GM18498 (cell line): ENCODE data around the gene C4orf50.
"Not testable (repeated sequence)": the region's sequence is repeated elsewhere in the genome, so short reads cannot be mapped to it uniquely, and the experiment has no call there.

Experiments used
- ATAC-seq: cut with Tn5 transposase; IDR thresholded peaks from one replicate; pipeline ENCODE4 v1.9.1; 2021; ENCODE audit warnings: mild to moderate bottlenecking, moderate library complexity; ENCODE audit not compliant: unreplicated experiment

The C4orf50 gene

GRCh38 chr4:5995901-5996623 lies 22.2 kb downstream of the C4orf50 start:
- no peak for ATAC-seq

- no peak for ATAC-seq
Observed at GRCh38 chr4:5993876-5994811, 24.1 kb downstream of the C4orf50 start.

- ATAC-seq, result not testable (repeated sequence)
Observed at GRCh38 chr4:5993346-5993745, 24.9 kb downstream of the C4orf50 start.

GRCh38 chr4:5992828-5993321 lies 25.4 kb downstream of the C4orf50 start:
- ATAC-seq, result no peak

- ATAC-seq, result no peak
Observed at GRCh38 chr4:5992171-5992827, 25.9 kb downstream of the C4orf50 start.

GRCh38 chr4:5991405-5991804 lies 26.8 kb downstream of the C4orf50 start:
- ATAC-seq, result no peak

GRCh38 chr4:5990446-5991160 lies 27.6 kb downstream of the C4orf50 start:
- ATAC-seq, result no peak

GRCh38 chr4:5989236-5990225 lies 28.7 kb downstream of the C4orf50 start:
- no peak for ATAC-seq

- ATAC-seq, result no peak
Observed at GRCh38 chr4:5988086-5988845, 30.0 kb downstream of the C4orf50 start.

- ATAC-seq, result no peak
Observed at GRCh38 chr4:5984843-5985242, 33.4 kb downstream of the C4orf50 start.

GRCh38 chr4:5982156-5982973 lies 35.9 kb downstream of the C4orf50 start:
- no peak for ATAC-seq

GRCh38 chr4:5980436-5981155 lies 37.6 kb downstream of the C4orf50 start:
- no peak for ATAC-seq

GRCh38 chr4:5979981-5980380 lies 38.2 kb downstream of the C4orf50 start:
- ATAC-seq, result no peak

- ATAC-seq, result no peak
Observed at GRCh38 chr4:5976921-5977320, 41.3 kb downstream of the C4orf50 start.

- ATAC-seq, result no peak
Observed at GRCh38 chr4:5976431-5976830, 41.8 kb downstream of the C4orf50 start.

GRCh38 chr4:5974321-5974720 lies 43.9 kb downstream of the C4orf50 start:
- ATAC-seq, result no peak
